GM20000 (cell line): Measurements from ENCODE around the gene DNAH17.

Experiments used
- DNase-seq: peaks from one replicate; pipeline ENCODE4 v3.0.0; 2012; ENCODE audit warnings: low spot score
- TF ChIP-seq, protein P1 (sequence below): IDR thresholded peaks from 2 replicates; pipeline ENCODE4 v1.5.1; 2012; ENCODE audit warnings: mild to moderate bottlenecking, control low read depth; ENCODE audit errors: extremely low read depth, missing control alignments

The DNAH17 gene

DNA sequence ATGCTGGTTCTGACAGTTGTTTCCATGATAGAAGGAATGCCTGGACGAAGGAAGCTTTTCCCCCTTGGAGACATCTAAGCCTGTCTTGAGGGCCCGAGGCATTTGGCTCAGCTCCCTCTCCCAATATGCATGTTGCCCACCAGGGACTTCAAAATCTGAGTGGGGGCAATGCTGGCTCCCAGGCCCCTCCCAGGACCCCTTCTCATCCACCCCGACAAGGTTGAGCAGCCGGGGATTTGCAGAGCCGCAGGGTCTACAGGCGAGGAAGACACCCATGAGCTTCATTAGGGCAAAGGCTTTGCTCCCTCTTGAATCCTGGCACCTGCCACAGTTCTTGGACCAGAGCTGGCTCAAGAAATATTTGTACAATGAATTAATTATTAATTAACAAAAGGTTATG is 25.1 kb upstream of the DNAH17 start:
- TF ChIP-seq, protein P1, sequence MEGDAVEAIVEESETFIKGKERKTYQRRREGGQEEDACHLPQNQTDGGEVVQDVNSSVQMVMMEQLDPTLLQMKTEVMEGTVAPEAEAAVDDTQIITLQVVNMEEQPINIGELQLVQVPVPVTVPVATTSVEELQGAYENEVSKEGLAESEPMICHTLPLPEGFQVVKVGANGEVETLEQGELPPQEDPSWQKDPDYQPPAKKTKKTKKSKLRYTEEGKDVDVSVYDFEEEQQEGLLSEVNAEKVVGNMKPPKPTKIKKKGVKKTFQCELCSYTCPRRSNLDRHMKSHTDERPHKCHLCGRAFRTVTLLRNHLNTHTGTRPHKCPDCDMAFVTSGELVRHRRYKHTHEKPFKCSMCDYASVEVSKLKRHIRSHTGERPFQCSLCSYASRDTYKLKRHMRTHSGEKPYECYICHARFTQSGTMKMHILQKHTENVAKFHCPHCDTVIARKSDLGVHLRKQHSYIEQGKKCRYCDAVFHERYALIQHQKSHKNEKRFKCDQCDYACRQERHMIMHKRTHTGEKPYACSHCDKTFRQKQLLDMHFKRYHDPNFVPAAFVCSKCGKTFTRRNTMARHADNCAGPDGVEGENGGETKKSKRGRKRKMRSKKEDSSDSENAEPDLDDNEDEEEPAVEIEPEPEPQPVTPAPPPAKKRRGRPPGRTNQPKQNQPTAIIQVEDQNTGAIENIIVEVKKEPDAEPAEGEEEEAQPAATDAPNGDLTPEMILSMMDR: no peak
- DNase-seq: no peak

DNA sequence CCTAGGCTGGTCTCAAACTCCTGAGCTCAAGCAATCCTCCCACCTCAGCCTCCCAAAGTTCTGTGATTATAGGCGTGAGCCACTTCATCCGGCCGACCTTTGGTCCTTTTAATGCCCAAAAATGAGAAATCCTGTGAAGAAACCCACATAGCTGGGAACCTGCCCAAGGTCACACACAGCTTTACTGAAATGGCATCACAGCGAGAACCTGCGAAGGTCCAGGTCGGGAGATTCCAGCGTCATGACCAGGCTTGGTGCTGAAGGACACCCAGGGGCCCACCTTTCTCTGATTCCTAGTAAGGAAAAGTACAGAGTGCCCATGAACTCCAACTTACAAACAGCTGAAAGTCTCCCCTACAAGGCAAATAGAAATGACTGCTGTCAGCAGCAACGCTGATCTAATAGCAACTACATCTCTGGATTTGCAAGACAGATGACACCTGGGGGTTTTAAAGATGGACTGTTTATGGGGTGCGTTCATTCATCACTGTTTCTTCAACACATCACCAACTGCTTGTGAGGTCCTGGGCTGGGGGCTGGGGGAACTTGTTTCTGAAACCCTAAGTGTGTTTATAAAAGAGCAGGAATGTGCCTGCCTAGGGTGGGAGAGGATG is 24.5 kb upstream of the DNAH17 start:
- TF ChIP-seq, protein P1: no peak

DNA sequence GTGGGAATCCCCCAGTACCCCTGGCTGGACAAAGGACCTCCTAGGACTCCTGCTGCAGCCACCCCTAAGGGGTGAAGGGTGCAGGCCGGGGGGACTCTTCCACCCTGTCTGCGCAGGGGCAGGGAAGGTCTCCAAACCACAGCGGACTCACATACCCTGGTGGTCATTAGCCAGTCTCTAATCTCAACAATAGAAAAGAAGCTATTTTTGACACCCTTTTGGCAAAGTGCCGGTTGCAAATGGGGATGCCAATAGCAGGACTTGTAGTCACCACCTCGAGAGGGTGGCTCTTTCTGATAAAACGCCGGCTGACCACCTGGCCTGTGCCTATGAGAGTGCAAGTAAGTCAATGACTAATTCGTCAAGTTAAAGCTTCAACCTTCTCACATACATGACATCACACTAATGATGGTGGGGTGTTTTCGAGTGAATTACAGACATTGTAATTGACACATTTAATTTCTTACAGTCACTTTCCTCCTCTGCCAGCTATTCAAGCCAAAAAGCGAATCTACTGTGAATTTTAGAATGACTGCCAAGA is 23.1 kb upstream of the DNAH17 start:
- DNase-seq: no peak
- TF ChIP-seq, protein P1: no peak

More for the DNA sequence above, 24.5 kb upstream of the DNAH17 start:
- DNase-seq: no peak

DNA sequence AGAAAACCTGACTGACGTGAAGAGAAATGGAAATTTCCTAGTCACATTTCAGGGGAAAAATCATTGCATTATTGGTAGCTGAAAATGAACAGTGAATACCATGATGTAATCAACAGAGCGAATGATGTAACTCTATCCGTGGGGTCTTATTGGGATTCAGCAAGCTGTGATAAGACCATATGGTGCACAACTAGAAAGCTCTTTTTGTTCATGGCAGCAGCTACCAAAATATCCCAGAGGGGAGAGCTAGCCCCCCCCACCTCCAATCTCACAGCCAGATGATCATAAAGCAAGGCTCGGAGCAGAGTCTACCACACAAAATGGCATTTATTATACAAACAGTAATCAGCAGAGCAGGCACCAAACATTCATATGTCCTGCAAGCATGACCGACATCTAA is 22.2 kb upstream of the DNAH17 start:
- TF ChIP-seq, protein P1: no peak
- DNase-seq: no peak

DNA sequence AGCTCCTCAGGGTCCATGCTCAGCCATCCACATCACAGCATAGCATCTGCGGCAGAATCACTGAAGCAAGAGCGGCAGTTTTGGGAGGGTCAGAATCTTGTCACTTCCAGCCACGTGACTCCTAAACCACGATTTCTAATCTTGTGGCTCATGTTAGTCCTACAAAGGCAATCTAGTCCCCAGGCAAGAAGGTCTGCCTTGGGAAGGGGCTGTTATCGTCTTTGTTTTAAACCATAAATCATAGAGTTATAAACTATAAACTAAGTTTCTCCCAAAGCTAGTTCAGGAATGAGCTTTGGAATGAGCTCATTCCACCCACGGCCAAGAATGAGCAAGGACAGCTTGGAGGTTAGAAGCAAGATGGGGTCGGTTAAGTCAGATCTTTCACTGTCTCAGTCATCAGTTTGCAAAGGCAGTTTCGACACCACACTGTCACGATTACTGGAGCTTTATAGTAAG is 20.8 kb upstream of the DNAH17 start:
- DNase-seq: no peak
- TF ChIP-seq, protein P1: no peak

DNA sequence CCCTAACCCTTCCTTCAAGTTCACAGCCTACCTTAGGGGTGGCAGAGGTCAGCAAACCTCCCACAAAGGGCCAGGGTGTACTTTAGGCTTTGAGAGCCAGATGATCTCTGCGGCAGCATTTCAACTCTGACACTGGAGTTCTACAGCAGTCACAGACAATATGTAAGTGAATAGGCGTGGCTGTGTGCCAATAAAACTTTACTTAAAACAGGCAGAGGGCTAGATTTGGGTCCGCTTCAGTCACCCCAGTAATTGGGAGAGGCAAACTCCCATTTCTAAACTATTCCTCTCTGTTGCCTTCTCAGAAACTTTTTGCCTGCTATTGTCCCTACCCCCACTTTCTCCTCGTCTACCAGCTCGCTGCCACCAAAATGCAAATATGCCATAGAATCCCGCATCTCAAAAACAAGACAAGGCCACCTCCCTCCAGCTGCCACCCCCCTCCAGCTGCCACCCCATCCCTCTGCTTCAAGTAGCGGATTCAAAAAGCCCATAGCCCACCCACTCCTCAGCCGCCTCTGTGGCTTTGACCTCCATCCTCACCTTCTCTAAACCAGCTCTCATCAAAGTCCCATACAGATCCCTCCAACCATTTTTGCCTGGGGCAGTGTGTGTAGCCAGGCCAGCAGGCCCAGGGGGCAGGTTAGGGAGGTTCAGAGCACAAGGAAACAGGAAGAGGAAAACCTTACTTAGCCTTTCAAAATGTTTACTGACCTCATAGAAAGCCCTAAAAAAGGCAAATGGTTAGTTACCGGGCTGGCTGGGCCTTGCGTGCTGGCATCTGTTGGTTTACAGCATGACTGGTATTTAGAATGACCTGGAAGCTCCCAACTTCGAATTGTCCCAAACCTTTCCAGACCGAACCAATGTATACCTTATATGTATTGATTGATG is 19.9 kb upstream of the DNAH17 start:
- TF ChIP-seq, protein P1: no peak
- no peak for DNase-seq
